ENCODE data around the gene C1QC. TPM values are rescaled to one million over a fixed set of nuclear protein-coding genes. Genes with fewer than 3 reads are reported as not detected.

C1QC gene
- total and polyA plus RNA-seq, 2 of the 8 experiments (the other 6 are each of a cell fraction or from before 2014, with no cell fraction given): not detected

- DNase-seq (ENCODE audit: low read depth in 1 of 2, low spot score in 2 of 2) (no peak), FAIRE-seq (no peak)
- H3K27ac ChIP-seq (ENCODE audit: low read depth, low read length): no peak overlapping the region
- H3K9me3 ChIP-seq (ENCODE audit: insufficient read depth in 2 of 2, low read depth in 1 of 2, low read length in 1 of 2): no peaks in the 10 kb centered on the region
- H3K56ac ChIP-seq (replicated peaks; ENCODE audit: insufficient read length, low read depth, low read length): no peak overlapping the region
- WGBS, 2 experiments (ENCODE audit: extremely low coverage in 1 of 2, insufficient coverage in 1 of 2, insufficient read length in 1 of 2, insufficient replicate concordance in 2 of 2, low coverage in 1 of 2, low lambda C conversion rate in 2 of 2, missing lambda C conversion rate in 1 of 2): 89% methylated on average over 10 of the region's 10 CpGs; no CpG with 5 or more reads in 1 of the 2 experiments
- no peak overlapping the region for H2AK5ac ChIP-seq (ENCODE audit: low read depth, low read length)
- H2BK12ac ChIP-seq (ENCODE audit: low read depth, low read length): no peak overlapping the region
- H3K18ac ChIP-seq (ENCODE audit: extremely low read depth, low read length): no peak overlapping the region
- no peaks in the 10 kb centered on the region for H3K27me3 ChIP-seq (replicated peaks in 1 of 4; ENCODE audit: control insufficient read depth in 3 of 4, extremely low read depth in 1 of 4, insufficient read depth in 3 of 4, low read length in 3 of 4)
- no peak overlapping the region for H3K4me3 ChIP-seq (ENCODE audit: extremely low read depth in 1 of 4, insufficient read depth in 2 of 4, low read depth in 3 of 4, low read length in 4 of 4)
- no peak overlapping the region for H3K14ac ChIP-seq (ENCODE audit: insufficient read length)
- no peaks in the 10 kb centered on the region for H3K23me2 ChIP-seq (ENCODE audit: low read depth, low read length)
- H2BK5ac ChIP-seq (ENCODE audit: low read depth, low read length): no peak overlapping the region
- no peak overlapping the region for H3K9ac ChIP-seq (replicated peaks in 1 of 4; ENCODE audit: extremely low read depth in 1 of 4, low read depth in 3 of 4, low read length in 3 of 4)
- no peaks in the 10 kb centered on the region for H3K79me2 ChIP-seq (ENCODE audit: control insufficient read depth in 1 of 2, insufficient read depth in 2 of 2, low read length in 2 of 2)
- H3K36me3 ChIP-seq (ENCODE audit: control insufficient read depth in 2 of 4, insufficient read depth in 4 of 4, low read length in 3 of 4): no peaks in the 10 kb centered on the region; a peak in 1 of 8 replicates
- POLR2A ChIA-PET (ENCODE audit: partially characterized antibody): no interaction called here
- no peak overlapping the region for H3K4ac ChIP-seq (replicated peaks; ENCODE audit: insufficient read length, low read depth, low read length)
- H4K5ac ChIP-seq (ENCODE audit: insufficient read length, low read depth, low read length): no peak overlapping the region
- no peak overlapping the region for H2BK20ac ChIP-seq (ENCODE audit: low read length)
- no peak overlapping the region for H2BK120ac ChIP-seq (replicated peaks; ENCODE audit: low read depth, low read length)
- H4K20me1 ChIP-seq (replicated peaks in 1 of 2; ENCODE audit: control insufficient read depth in 1 of 2, insufficient read depth in 2 of 2, low read length in 2 of 2): no peaks in the 10 kb centered on the region
- H3K4me2 ChIP-seq (ENCODE audit: insufficient read depth in 1 of 2, low read depth in 2 of 2, low read length in 2 of 2): no peak overlapping the region
- H3K23ac ChIP-seq (ENCODE audit: insufficient read length): no peak overlapping the region
- no peak overlapping the region for H2AFZ ChIP-seq (ENCODE audit: low read length)
- no peaks in the 10 kb centered on the region for H3K79me1 ChIP-seq (ENCODE audit: low read depth, low read length)
- H3K4me1 ChIP-seq (replicated peaks in 1 of 4; ENCODE audit: control insufficient read depth in 3 of 4, insufficient read depth in 4 of 4, low read length in 3 of 4): peaks cover 0 to 2% (median under 1%) of the 10 kb centered on the region in 4 experiments; a peak in 2 of 7 replicates
- no peak overlapping the region for H2BK15ac ChIP-seq (ENCODE audit: low read length)
- no peak overlapping the region; the same call in 1 of the 2 replicates for H4K8ac ChIP-seq (ENCODE audit: extremely low read depth, insufficient read depth, low read length)
- CTCF ChIA-PET (ENCODE audit: partially characterized antibody): interaction anchor here (1.1 to 3.8 kb wide), 4 partner anchors 11 to 259 kb away, joined by 3 to 22 read pairs (median 4); no protein-coding TSS in a partner anchor
- H4K91ac ChIP-seq (replicated peaks; ENCODE audit: insufficient read length, low read length): no peak overlapping the region
- TF ChIP-seq ATF3 (IDR thresholded peaks at IDR 0.05; ENCODE audit: insufficient read depth, low read depth, low read length) (no peak), BRCA1 (IDR thresholded peaks at IDR 0.05; ENCODE audit: low read depth, low read length) (no peak), NANOG (IDR thresholded peaks at IDR 0.05; ENCODE audit: insufficient read depth, low read depth, low read length, poor library complexity, severe bottlenecking) (no peak)
Observed at GRCh38 chr1:22685591-22686059, 42.2 kb downstream of the C1QC start.

Data from H1 (cell line).